Transverse colon (tissue), 3 donors: ENCODE data around the gene EGFL6.

ENCODE experiments used
- POLR2A ChIP-seq: fragments of 450-650 bp; IDR thresholded peaks from one replicate; pipeline ENCODE4 v1.6.1; 2016; ENCODE audit warnings: antibody characterized with exemption, mild to moderate bottlenecking, moderate library complexity
- TF ChIP-seq, protein P1 (sequence below), 5 experiments: fragments of 200-600 bp in 3 of 5; fragments of 450-650 bp in 2 of 5; sonication (generic) in 3 of 5; IDR thresholded peaks; 1 replicate in 2 of 5; 2 replicates in 3 of 5; pipeline ENCODE4 v1.5.1; 2016 to 2017; ENCODE audit warnings: antibody characterized with exemption in 5 of 5, inconsistent platforms in 3 of 5, mild to moderate bottlenecking in 2 of 5, moderate library complexity in 1 of 5

DNA sequence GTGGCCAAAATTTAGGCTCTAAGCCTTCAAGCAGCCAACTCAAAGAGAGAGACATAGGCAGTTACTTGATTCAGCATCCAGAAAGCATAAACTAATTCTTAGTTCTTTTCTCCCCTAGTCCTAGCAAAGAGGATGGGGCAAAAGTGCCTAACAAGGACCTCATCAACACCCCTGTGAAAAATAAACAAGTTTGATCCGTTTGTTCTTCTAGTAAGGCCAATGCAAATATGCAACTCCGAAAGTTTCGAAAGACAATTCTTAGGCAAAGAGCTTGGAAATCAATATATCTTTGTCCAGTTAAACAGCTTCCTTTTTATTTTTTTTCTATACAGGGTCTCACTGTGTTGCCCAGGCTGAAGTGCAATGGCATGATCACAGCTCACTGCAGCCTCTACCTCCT lies 31.0 kb upstream of the EGFL6 start:
- TF ChIP-seq, protein P1, sequence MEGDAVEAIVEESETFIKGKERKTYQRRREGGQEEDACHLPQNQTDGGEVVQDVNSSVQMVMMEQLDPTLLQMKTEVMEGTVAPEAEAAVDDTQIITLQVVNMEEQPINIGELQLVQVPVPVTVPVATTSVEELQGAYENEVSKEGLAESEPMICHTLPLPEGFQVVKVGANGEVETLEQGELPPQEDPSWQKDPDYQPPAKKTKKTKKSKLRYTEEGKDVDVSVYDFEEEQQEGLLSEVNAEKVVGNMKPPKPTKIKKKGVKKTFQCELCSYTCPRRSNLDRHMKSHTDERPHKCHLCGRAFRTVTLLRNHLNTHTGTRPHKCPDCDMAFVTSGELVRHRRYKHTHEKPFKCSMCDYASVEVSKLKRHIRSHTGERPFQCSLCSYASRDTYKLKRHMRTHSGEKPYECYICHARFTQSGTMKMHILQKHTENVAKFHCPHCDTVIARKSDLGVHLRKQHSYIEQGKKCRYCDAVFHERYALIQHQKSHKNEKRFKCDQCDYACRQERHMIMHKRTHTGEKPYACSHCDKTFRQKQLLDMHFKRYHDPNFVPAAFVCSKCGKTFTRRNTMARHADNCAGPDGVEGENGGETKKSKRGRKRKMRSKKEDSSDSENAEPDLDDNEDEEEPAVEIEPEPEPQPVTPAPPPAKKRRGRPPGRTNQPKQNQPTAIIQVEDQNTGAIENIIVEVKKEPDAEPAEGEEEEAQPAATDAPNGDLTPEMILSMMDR (IDR thresholded peaks at IDR 0.05), result no peak
- TF ChIP-seq POLR2A, result no peak
